Glutamatergic neuron (in vitro differentiated cells): ENCODE measurements around the gene CMTM5. TPM values are rescaled to one million over a fixed set of nuclear protein-coding genes. Genes with fewer than 3 reads are reported as not detected.

Experiments used
- DNase-seq: peaks from one replicate; pipeline ENCODE4 v3.0.0; 2022
- H3K27ac Mint-ChIP-seq: one replicate; pipeline ENCODE4 v1.8.0; 2020; ENCODE audit warnings: mild to moderate bottlenecking, mixed read lengths, inconsistent platforms; ENCODE audit not compliant: unreplicated experiment
- H3K27me3 Mint-ChIP-seq: one replicate; pipeline ENCODE4 v1.8.0; 2020; ENCODE audit warnings: mild to moderate bottlenecking, moderate library complexity, mixed read lengths, inconsistent platforms; ENCODE audit not compliant: unreplicated experiment
- H3K36me3 Mint-ChIP-seq: one replicate; pipeline ENCODE4 v1.8.0; 2020; ENCODE audit warnings: mild to moderate bottlenecking, mixed read lengths, inconsistent platforms; ENCODE audit not compliant: unreplicated experiment
- H3K4me1 Mint-ChIP-seq: one replicate; pipeline ENCODE4 v1.8.0; 2020; ENCODE audit warnings: mild to moderate bottlenecking, low read depth, mixed read lengths, inconsistent platforms; ENCODE audit not compliant: unreplicated experiment
- H3K4me3 Mint-ChIP-seq: one replicate; pipeline ENCODE4 v1.8.0; 2020; ENCODE audit warnings: mild to moderate bottlenecking, mixed read lengths, inconsistent platforms; ENCODE audit not compliant: unreplicated experiment
- H3K9me3 Mint-ChIP-seq: one replicate; pipeline ENCODE4 v1.8.0; 2020; ENCODE audit warnings: mild to moderate bottlenecking, moderate library complexity, mixed read lengths, inconsistent platforms; ENCODE audit not compliant: unreplicated experiment
- total RNA-seq: library from RNA; stranded (reverse); fragmentation: NEBNext Ultra II Directional; extraction: Animal tissue kit (Norgen Biotek cat#: 25700); gene quantifications from one replicate; pipeline ENCODE4 v1.2.1, GENCODE V29; 2021; ENCODE audit not compliant: unreplicated experiment
- TF ChIP-seq, protein P1 (sequence below): fragments of 200-600 bp; sonication (generic); IDR thresholded peaks from one replicate; pipeline ENCODE4 v1.5.0; 2021; ENCODE audit not compliant: partially characterized antibody, unreplicated experiment

Gene CMTM5
- total RNA-seq, 1 donor from 2014 or later = not detected

DNA sequence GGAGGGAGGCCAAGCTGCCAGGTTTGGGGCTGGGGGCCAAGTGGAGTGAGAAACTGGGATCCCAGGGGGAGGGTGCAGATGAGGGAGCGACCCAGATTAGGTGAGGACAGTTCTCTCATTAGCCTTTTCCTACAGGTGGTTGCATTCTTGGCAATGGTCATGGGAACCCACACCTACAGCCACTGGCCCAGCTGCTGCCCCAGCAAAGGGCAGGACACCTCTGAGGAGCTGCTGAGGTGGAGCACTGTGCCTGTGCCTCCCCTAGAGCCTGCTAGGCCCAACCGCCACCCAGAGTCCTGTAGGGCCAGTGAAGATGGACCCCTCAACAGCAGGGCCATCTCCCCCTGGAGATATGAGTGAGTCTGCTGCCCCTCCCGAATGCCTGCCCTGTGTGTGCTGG, 3.8 kb upstream of the CMTM5 start:
- no peak overlapping the region for H3K4me3 Mint-ChIP-seq
- H3K4me1 Mint-ChIP-seq = peaks cover 9% of the 10 kb centered on the region
- H3K27ac Mint-ChIP-seq = no peak overlapping the region
- no peak for DNase-seq
- peaks cover 7% of the 10 kb centered on the region for H3K27me3 Mint-ChIP-seq
- TF ChIP-seq, protein P1, sequence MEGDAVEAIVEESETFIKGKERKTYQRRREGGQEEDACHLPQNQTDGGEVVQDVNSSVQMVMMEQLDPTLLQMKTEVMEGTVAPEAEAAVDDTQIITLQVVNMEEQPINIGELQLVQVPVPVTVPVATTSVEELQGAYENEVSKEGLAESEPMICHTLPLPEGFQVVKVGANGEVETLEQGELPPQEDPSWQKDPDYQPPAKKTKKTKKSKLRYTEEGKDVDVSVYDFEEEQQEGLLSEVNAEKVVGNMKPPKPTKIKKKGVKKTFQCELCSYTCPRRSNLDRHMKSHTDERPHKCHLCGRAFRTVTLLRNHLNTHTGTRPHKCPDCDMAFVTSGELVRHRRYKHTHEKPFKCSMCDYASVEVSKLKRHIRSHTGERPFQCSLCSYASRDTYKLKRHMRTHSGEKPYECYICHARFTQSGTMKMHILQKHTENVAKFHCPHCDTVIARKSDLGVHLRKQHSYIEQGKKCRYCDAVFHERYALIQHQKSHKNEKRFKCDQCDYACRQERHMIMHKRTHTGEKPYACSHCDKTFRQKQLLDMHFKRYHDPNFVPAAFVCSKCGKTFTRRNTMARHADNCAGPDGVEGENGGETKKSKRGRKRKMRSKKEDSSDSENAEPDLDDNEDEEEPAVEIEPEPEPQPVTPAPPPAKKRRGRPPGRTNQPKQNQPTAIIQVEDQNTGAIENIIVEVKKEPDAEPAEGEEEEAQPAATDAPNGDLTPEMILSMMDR = no peak
- H3K36me3 Mint-ChIP-seq = no peaks in the 10 kb centered on the region
- peaks cover 8% of the 10 kb centered on the region for H3K9me3 Mint-ChIP-seq

DNA sequence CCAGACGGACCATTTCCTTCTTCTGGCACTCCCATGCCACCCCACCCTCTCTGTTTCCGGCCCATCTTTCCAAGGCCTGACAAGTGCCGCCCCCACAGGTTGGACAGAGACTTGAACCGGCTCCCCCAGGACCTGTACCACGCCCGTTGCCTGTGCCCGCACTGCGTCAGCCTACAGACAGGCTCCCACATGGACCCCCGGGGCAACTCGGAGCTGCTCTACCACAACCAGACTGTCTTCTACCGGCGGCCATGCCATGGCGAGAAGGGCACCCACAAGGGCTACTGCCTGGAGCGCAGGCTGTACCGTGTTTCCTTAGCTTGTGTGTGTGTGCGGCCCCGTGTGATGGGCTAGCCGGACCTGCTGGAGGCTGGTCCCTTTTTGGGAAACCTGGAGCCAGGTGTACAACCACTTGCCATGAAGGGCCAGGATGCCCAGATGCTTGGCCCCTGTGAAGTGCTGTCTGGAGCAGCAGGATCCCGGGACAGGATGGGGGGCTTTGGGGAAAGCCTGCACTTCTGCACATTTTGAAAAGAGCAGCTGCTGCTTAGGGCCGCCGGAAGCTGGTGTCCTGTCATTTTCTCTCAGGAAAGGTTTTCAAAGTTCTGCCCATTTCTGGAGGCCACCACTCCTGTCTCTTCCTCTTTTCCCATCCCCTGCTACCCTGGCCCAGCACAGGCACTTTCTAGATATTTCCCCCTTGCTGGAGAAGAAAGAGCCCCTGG, 1.2 kb upstream of the CMTM5 start:
- H3K27me3 Mint-ChIP-seq = peaks cover 4% of the 10 kb centered on the region
- H3K4me3 Mint-ChIP-seq = no peak overlapping the region
- no peaks in the 10 kb centered on the region for H3K36me3 Mint-ChIP-seq
- TF ChIP-seq, protein P1 = no peak
- H3K4me1 Mint-ChIP-seq = peaks cover 16% of the 10 kb centered on the region
- peaks cover 5% of the 10 kb centered on the region for H3K9me3 Mint-ChIP-seq
- H3K27ac Mint-ChIP-seq = no peak overlapping the region
- no peak for DNase-seq

DNA sequence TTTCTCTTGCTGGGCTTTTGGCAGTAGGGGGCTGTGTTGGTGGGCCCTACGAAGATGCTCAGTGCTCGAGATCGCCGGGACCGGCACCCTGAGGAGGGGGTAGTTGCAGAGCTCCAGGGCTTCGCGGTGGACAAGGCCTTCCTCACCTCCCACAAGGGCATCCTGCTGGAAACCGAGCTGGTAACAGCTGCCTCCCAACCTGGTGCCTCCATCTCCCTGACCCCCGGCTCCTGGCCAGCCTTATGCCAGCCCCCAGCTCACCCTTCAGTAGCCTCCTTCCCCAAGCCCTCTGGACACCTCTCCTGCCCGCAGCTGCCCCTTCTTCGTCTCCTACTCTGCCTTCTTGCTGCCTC, 328 bp downstream of the CMTM5 start:
- Mint-ChIP-seq H3K27ac (no peak overlapping the region), H3K4me1 (peaks cover 28% of the 10 kb centered on the region), H3K9me3 (peaks cover 3% of the 10 kb centered on the region), H3K27me3 (peaks cover 1% of the 10 kb centered on the region), H3K36me3 (no peaks in the 10 kb centered on the region), H3K4me3 (no peak overlapping the region)
- TF ChIP-seq, protein P1 = no peak
- no peak for DNase-seq

DNA sequence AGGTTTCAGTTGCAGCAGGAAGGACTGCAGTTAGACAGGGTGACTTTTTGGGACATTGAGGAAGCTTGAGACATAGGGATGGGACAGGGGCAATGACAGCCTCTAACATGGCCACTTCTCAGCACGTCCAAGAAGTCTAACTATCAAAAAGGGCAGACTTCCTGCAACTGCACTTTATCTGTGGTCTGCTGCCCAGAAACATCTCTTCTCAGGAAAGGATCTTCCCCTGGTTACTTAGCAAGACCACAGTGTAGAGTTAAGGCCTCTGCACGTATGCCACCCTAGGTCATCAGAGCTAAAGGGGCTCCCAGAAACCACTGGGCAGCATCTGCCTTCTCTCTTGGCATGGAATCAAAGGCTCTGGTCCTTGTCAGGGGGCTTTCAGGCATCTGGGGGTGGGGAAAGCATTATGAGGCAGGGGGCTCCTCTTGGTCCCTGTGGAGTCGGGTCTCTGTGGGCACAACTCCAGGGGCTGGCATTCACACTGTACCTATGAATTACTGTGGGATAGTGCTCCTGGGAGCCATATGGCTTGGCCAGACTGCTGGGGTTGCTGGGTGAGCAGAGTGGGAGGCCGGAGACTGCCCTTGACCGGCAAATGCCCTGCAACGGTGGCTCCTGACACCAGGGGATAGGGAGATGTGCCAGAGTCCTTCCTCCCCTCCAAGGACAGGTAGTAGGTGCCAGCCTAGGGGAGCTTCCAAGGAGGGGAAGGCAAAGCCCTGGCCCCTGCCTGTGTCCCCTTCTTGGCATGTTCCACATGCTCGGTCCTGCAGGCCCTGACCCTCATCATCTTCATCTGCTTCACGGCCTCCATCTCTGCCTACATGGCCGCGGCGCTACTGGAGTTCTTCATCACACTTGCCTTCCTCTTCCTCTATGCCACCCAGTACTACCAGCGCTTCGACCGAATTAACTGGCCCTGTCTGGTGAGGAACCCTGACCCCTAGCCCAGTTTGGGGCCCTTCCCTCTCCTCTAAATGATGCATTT, 1.0 kb downstream of the CMTM5 start:
- peak overlapping the region; percentile 2 for H3K27ac Mint-ChIP-seq
- H3K4me1 Mint-ChIP-seq = peaks cover 31% of the 10 kb centered on the region
- no peak for DNase-seq
- no peaks in the 10 kb centered on the region for H3K36me3 Mint-ChIP-seq
- TF ChIP-seq, protein P1 = no peak
- H3K27me3 Mint-ChIP-seq = no peaks in the 10 kb centered on the region
- no peak overlapping the region for H3K4me3 Mint-ChIP-seq
- peaks cover 3% of the 10 kb centered on the region for H3K9me3 Mint-ChIP-seq
